ENCODE results near the gene HMGCS1. TPM values are rescaled to one million over a fixed set of nuclear protein-coding genes. Genes with fewer than 3 reads are reported as not detected.

Gene HMGCS1
- total and polyA plus RNA-seq, 2 of the 4 experiments (the other 2 are of a cell fraction), result 27.5 to 30.6 TPM

- dilution Hi-C loops (cut with HindIII; ENCODE audit: low sequenced_read_pairs, unreplicated experiment), result no loop called here
- TF ChIP-seq NFE2L2 (IDR thresholded peaks at IDR 0.05; ENCODE audit: low read depth, low read length), result no peak
- no peak overlapping the region for H2AK5ac ChIP-seq (ENCODE audit: low read depth, low read length)
- no peak overlapping the region for H2BK20ac ChIP-seq (ENCODE audit: low read depth, low read length)
- no peak overlapping the region for H3K9ac ChIP-seq (ENCODE audit: low read depth, low read length)
- no peak overlapping the region for H3K14ac ChIP-seq (replicated peaks; ENCODE audit: low read depth, low read length)
- H3K27me3 ChIP-seq (ENCODE audit: control insufficient read depth, insufficient read depth, low read length), result no peaks in the 10 kb centered on the region
- no peak overlapping the region for H4K5ac ChIP-seq (ENCODE audit: low read depth, low read length)
- H4K20me1 ChIP-seq (ENCODE audit: insufficient read depth, low read length), result no peaks in the 10 kb centered on the region
- no peak overlapping the region for H3K4ac ChIP-seq (ENCODE audit: low read depth, low read length)
- no peak overlapping the region for H3K27ac ChIP-seq (ENCODE audit: insufficient read depth, low read length)
- BruUV-seq (replicated peaks), result no TSS peak
- H3K4me3 ChIP-seq (ENCODE audit: insufficient read depth, low read depth, low read length), result no peak overlapping the region
- WGBS, 2 experiments (ENCODE audit: extremely low coverage in 2 of 2, insufficient read length in 1 of 2), result 91% methylated on average over 1 of the region's 2 CpGs; no CpG with 5 or more reads in 1 of the 2 experiments
- in situ Hi-C loops (cut with MboI; ENCODE audit: low sequenced_read_pairs), result no loop called here
- no peak overlapping the region for H2BK5ac ChIP-seq (ENCODE audit: low read depth, low read length, poor library complexity, severe bottlenecking)
- intact Hi-C loops (cut with micrococcal nuclease), result no loop called here
- no peak overlapping the region for H2BK120ac ChIP-seq (ENCODE audit: low read depth, low read length)
- H3K79me1 ChIP-seq (ENCODE audit: low read depth in 1 of 2, low read length in 2 of 2), result peaks cover 5% of the 10 kb centered on the region in 2 experiments; a peak in 3 of 4 replicates
- ChIA-PET POLR2A (ENCODE audit: unreplicated experiment) (no interaction called here), CTCF (interaction anchor here (0.7 kb wide), 1 partner anchor 25 kb away, joined by 8 read pairs; no protein-coding TSS in a partner anchor)
- DNase-seq (no peak), ATAC-seq (ENCODE audit: low read depth) (no peak)
- no peak overlapping the region for H3K18ac ChIP-seq (ENCODE audit: low read depth, low read length)
- H4K91ac ChIP-seq (ENCODE audit: insufficient read depth, low read depth, low read length), result no peak overlapping the region
- H3K9me1 ChIP-seq (ENCODE audit: insufficient read depth, low read length), result no peaks in the 10 kb centered on the region
- no peak overlapping the region for H3K4me2 ChIP-seq (ENCODE audit: low read depth, low read length)
- no peak overlapping the region for H2BK15ac ChIP-seq (ENCODE audit: low read depth, low read length)
- H3K4me1 ChIP-seq (ENCODE audit: control insufficient read depth, insufficient read depth, low read length), result peaks cover 4% of the 10 kb centered on the region; the same call in 1 of the 2 replicates
- no peak overlapping the region for H2AK9ac ChIP-seq (replicated peaks; ENCODE audit: low read depth, low read length, poor library complexity)
- H3K9me3 ChIP-seq (ENCODE audit: control insufficient read depth, insufficient read depth, low read length), result no peaks in the 10 kb centered on the region
- H3K36me3 ChIP-seq (ENCODE audit: control insufficient read depth, insufficient read depth, low read length), result peaks cover 14% of the 10 kb centered on the region
- no peak overlapping the region for H2AFZ ChIP-seq (replicated peaks; ENCODE audit: low read length, poor library complexity)
- H3K56ac ChIP-seq (ENCODE audit: extremely low read depth, insufficient read depth, low read length), result no peak overlapping the region
- no peak overlapping the region for H3K23ac ChIP-seq (ENCODE audit: low read depth, low read length)
- H4K8ac ChIP-seq (ENCODE audit: low read depth in 2 of 2, low read length in 2 of 2), result no peak overlapping the region
Measured at GRCh38 chr5:43295202-43295601, 18.0 kb downstream of the HMGCS1 start.
